K562 (cell line): Measurements from ENCODE around the gene CALML3. TPM values are rescaled to one million over a fixed set of nuclear protein-coding genes. Genes with fewer than 3 reads are reported as not detected.
A peak's percentile ranks its signal among the peaks of the same experiment; 100 is the strongest.

Source experiments
- DACH1 ChIP-seq: fragments of 450-650 bp; IDR thresholded peaks from 2 replicates; pipeline ENCODE4 v1.6.1; 2018; ENCODE audit not compliant: partially characterized antibody
- GATA2 ChIP-seq: sonication (generic); formaldehyde crosslinking; IDR thresholded peaks from 2 replicates; pipeline ENCODE4 v1.4.0; 2020; ENCODE audit warnings: mild to moderate bottlenecking, missing genetic modification reagents
- PCBP2 ChIP-seq: fragments of 200-400 bp; formaldehyde crosslinking; IDR thresholded peaks from 2 replicates; pipeline ENCODE4 v1.6.1; 2018; ENCODE audit warnings: low read length, low read depth, mild to moderate bottlenecking, moderate library complexity; ENCODE audit not compliant: poor library complexity, severe bottlenecking
- SREBF2 ChIP-seq: sonication (generic); formaldehyde crosslinking; IDR thresholded peaks from 2 replicates; pipeline ENCODE4 v1.4.0; 2020; ENCODE audit warnings: mild to moderate bottlenecking, missing genetic modification reagents
- ZC3H8 ChIP-seq: fragments of 450-650 bp; IDR thresholded peaks from 2 replicates; pipeline ENCODE4 v1.6.1; 2017
- ZNF174 ChIP-seq: fragments of 250-450 bp; sonication (Bioruptor Pico); IDR thresholded peaks from 2 replicates; pipeline ENCODE4 v1.4.0; 2020; ENCODE audit warnings: mild to moderate bottlenecking
- ZNF224 ChIP-seq: sonication (generic); formaldehyde crosslinking; IDR thresholded peaks from 2 replicates; pipeline ENCODE4 v1.8.0; 2022; ENCODE audit warnings: mild to moderate bottlenecking, missing genetic modification reagents
- ZNF263 ChIP-seq: sonication (generic); formaldehyde crosslinking; IDR thresholded peaks from 2 replicates; pipeline ENCODE4 v1.8.0; 2022; ENCODE audit warnings: mild to moderate bottlenecking, missing genetic modification reagents, borderline replicate concordance
- polyA plus RNA-seq, 8 experiments: library from polyadenylated mRNA; depleted of rRNA in 4 of 8; stranded (reverse) in 5 of 8; unstranded in 3 of 8; fragments of >200 nt; fragmentation: Nextera tagmentation in 2 of 8; fragmentation: Illumina TruSeq in 1 of 8; extraction: Ambion mirVana in 2 of 8; extraction: Trizol in 1 of 8; gene quantifications; 2 replicates each; pipeline versions ENCODE4 v1.2.1 to v1.2.3, GENCODE V29; 2011 to 2014; ENCODE audit warnings: inconsistent platforms in 1 of 8, missing spikeins in 1 of 8
- total RNA-seq, 7 experiments: library from RNA; depleted of rRNA in 6 of 7; stranded (reverse); fragments of >200 nt in 6 of 7; fragmentation: Illumina TruSeq in 2 of 7; extraction: Trizol in 2 of 7; gene quantifications; 2 replicates each; pipeline versions ENCODE4 v1.2.1 to v1.2.3, GENCODE V29; 2011 to 2021; ENCODE audit warnings: low replicate concordance in 1 of 7
- TF ChIP-seq, protein P1 (sequence below): fragments of 450-650 bp; IDR thresholded peaks from 2 replicates; pipeline ENCODE4 v1.6.1; 2016; ENCODE audit warnings: mild to moderate bottlenecking, moderate library complexity
- TF ChIP-seq, protein P2 (sequence below): IDR thresholded peaks from 2 replicates; pipeline ENCODE4 v1.6.1; 2011; ENCODE audit not compliant: insufficient read length; ENCODE audit errors: extremely low read depth
- TF ChIP-seq, protein P3 (sequence below), 2 experiments: IDR thresholded peaks; 2 replicates each; pipeline ENCODE4 v1.6.1; 2012; ENCODE audit warnings: improper control_type of control experiment in 2 of 2, low read depth in 2 of 2, low read length in 2 of 2, borderline replicate concordance in 1 of 2

Gene CALML3
- total and polyA plus RNA-seq, 9 of the 15 experiments (the other 6 are each of a cell fraction or from before 2014, with no cell fraction given) = not detected

DNA sequence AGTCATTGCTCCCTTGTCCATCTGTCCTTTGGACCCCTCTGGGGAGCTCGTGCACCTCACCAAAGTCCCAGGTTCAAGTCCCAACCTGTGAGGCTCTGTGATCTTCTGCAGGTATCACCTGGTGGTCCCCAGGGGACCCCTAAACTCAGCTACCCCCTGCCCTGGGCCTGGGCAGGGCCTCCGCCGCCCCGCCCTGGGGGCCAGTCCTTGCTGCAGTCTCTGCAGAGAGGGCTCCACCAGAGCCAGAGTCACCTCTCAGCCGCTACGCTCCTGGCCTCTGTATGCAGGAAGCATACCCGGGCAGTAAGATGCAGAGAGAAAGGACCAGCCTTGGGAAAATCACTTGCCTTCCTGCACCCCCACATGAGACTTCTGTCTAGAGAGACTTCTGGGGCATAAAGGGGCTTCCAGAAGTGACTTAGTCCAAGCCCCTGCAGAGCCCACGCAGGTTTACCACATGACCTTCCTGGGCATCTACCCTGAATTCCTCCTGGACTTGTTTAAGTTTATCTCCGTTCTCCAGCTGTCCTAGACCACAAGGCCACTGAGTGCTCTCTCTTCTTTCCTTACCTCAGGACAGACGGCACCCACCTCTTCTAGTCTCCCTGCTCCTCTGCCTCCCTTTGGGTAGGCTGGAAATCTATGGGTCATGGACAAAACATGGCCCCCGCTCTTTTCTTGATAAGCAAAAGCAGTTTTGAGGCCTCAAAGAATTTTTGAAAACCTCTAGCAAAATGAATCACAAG, 46.6 kb upstream of the CALML3 start (continued):
- TF ChIP-seq, protein P1, sequence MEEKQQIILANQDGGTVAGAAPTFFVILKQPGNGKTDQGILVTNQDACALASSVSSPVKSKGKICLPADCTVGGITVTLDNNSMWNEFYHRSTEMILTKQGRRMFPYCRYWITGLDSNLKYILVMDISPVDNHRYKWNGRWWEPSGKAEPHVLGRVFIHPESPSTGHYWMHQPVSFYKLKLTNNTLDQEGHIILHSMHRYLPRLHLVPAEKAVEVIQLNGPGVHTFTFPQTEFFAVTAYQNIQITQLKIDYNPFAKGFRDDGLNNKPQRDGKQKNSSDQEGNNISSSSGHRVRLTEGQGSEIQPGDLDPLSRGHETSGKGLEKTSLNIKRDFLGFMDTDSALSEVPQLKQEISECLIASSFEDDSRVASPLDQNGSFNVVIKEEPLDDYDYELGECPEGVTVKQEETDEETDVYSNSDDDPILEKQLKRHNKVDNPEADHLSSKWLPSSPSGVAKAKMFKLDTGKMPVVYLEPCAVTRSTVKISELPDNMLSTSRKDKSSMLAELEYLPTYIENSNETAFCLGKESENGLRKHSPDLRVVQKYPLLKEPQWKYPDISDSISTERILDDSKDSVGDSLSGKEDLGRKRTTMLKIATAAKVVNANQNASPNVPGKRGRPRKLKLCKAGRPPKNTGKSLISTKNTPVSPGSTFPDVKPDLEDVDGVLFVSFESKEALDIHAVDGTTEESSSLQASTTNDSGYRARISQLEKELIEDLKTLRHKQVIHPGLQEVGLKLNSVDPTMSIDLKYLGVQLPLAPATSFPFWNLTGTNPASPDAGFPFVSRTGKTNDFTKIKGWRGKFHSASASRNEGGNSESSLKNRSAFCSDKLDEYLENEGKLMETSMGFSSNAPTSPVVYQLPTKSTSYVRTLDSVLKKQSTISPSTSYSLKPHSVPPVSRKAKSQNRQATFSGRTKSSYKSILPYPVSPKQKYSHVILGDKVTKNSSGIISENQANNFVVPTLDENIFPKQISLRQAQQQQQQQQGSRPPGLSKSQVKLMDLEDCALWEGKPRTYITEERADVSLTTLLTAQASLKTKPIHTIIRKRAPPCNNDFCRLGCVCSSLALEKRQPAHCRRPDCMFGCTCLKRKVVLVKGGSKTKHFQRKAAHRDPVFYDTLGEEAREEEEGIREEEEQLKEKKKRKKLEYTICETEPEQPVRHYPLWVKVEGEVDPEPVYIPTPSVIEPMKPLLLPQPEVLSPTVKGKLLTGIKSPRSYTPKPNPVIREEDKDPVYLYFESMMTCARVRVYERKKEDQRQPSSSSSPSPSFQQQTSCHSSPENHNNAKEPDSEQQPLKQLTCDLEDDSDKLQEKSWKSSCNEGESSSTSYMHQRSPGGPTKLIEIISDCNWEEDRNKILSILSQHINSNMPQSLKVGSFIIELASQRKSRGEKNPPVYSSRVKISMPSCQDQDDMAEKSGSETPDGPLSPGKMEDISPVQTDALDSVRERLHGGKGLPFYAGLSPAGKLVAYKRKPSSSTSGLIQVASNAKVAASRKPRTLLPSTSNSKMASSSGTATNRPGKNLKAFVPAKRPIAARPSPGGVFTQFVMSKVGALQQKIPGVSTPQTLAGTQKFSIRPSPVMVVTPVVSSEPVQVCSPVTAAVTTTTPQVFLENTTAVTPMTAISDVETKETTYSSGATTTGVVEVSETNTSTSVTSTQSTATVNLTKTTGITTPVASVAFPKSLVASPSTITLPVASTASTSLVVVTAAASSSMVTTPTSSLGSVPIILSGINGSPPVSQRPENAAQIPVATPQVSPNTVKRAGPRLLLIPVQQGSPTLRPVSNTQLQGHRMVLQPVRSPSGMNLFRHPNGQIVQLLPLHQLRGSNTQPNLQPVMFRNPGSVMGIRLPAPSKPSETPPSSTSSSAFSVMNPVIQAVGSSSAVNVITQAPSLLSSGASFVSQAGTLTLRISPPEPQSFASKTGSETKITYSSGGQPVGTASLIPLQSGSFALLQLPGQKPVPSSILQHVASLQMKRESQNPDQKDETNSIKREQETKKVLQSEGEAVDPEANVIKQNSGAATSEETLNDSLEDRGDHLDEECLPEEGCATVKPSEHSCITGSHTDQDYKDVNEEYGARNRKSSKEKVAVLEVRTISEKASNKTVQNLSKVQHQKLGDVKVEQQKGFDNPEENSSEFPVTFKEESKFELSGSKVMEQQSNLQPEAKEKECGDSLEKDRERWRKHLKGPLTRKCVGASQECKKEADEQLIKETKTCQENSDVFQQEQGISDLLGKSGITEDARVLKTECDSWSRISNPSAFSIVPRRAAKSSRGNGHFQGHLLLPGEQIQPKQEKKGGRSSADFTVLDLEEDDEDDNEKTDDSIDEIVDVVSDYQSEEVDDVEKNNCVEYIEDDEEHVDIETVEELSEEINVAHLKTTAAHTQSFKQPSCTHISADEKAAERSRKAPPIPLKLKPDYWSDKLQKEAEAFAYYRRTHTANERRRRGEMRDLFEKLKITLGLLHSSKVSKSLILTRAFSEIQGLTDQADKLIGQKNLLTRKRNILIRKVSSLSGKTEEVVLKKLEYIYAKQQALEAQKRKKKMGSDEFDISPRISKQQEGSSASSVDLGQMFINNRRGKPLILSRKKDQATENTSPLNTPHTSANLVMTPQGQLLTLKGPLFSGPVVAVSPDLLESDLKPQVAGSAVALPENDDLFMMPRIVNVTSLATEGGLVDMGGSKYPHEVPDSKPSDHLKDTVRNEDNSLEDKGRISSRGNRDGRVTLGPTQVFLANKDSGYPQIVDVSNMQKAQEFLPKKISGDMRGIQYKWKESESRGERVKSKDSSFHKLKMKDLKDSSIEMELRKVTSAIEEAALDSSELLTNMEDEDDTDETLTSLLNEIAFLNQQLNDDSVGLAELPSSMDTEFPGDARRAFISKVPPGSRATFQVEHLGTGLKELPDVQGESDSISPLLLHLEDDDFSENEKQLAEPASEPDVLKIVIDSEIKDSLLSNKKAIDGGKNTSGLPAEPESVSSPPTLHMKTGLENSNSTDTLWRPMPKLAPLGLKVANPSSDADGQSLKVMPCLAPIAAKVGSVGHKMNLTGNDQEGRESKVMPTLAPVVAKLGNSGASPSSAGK = no peak
- no peak for TF ChIP-seq SREBF2 (CRISPR knock-in tag)
- no peak for TF ChIP-seq ZNF174 (CRISPR knock-in tag)
- no peak for TF ChIP-seq GATA2 (CRISPR knock-in tag)
- TF ChIP-seq PCBP2 = no peak
- no peak for TF ChIP-seq ZNF263 (CRISPR knock-in tag)
- TF ChIP-seq ZC3H8 = no peak
- TF ChIP-seq, protein P2, sequence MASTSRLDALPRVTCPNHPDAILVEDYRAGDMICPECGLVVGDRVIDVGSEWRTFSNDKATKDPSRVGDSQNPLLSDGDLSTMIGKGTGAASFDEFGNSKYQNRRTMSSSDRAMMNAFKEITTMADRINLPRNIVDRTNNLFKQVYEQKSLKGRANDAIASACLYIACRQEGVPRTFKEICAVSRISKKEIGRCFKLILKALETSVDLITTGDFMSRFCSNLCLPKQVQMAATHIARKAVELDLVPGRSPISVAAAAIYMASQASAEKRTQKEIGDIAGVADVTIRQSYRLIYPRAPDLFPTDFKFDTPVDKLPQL = no peak
- TF ChIP-seq ZNF224 (CRISPR knock-in tag) = no peak
- peak; percentile 75 for TF ChIP-seq DACH1
- TF ChIP-seq, protein P3, sequence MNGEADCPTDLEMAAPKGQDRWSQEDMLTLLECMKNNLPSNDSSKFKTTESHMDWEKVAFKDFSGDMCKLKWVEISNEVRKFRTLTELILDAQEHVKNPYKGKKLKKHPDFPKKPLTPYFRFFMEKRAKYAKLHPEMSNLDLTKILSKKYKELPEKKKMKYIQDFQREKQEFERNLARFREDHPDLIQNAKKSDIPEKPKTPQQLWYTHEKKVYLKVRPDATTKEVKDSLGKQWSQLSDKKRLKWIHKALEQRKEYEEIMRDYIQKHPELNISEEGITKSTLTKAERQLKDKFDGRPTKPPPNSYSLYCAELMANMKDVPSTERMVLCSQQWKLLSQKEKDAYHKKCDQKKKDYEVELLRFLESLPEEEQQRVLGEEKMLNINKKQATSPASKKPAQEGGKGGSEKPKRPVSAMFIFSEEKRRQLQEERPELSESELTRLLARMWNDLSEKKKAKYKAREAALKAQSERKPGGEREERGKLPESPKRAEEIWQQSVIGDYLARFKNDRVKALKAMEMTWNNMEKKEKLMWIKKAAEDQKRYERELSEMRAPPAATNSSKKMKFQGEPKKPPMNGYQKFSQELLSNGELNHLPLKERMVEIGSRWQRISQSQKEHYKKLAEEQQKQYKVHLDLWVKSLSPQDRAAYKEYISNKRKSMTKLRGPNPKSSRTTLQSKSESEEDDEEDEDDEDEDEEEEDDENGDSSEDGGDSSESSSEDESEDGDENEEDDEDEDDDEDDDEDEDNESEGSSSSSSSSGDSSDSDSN (IDR thresholded peaks at IDR 0.05; ENCODE audit: borderline replicate concordance in 1 of 2, low read depth in 2 of 2, low read length in 2 of 2) = peak in 1 of 2 experiments; percentile 52; a peak in 3 of 4 replicates
